Stimulated activated memory B cell treated with anti-CD40 and anti-IgM and Interleukin-4, amounts not matched to agents 10 μg/mL and 1 μg/mL and 100 μg/mL, for 72 hours (primary cell): ENCODE measurements around the gene BCKDHA.

Experiments used
- ATAC-seq: fragments of 150-1000 bp; cut with Tn5 transposase; 2 replicates; pipeline ENCODE4 v1.10.0; 2021
- H3K27ac Mint-ChIP-seq: one replicate; pipeline ENCODE4 v1.8.0; 2022; ENCODE audit warnings: mild to moderate bottlenecking, mixed read lengths
- H3K27me3 Mint-ChIP-seq: one replicate; pipeline ENCODE4 v1.8.0; 2022; ENCODE audit warnings: mixed read lengths
- H3K36me3 Mint-ChIP-seq: one replicate; pipeline ENCODE4 v1.8.0; 2022; ENCODE audit warnings: mixed read lengths
- H3K4me1 Mint-ChIP-seq: one replicate; pipeline ENCODE4 v1.8.0; 2022; ENCODE audit warnings: mixed read lengths
- H3K4me3 Mint-ChIP-seq: one replicate; pipeline ENCODE4 v1.8.0; 2022; ENCODE audit warnings: mild to moderate bottlenecking, moderate library complexity, mixed read lengths
- H3K9me3 Mint-ChIP-seq: one replicate; pipeline ENCODE4 v1.8.0; 2022; ENCODE audit warnings: mixed read lengths

BCKDHA gene

GRCh38 chr19:41437944-41438574 is 40.4 kb downstream of the BCKDHA start:
- Mint-ChIP-seq H3K4me1 (peaks cover 1% of the 10 kb centered on the region), H3K4me3 (peak overlapping the region; percentile 15), H3K27me3 (no peaks in the 10 kb centered on the region), H3K9me3 (no peaks in the 10 kb centered on the region), H3K27ac (no peak overlapping the region), H3K36me3 (peaks cover 21% of the 10 kb centered on the region)
- no peak for ATAC-seq

GRCh38 chr19:41439441-41440222 is 42.0 kb downstream of the BCKDHA start, which contains the start of gene DMAC2:
Gene DMAC2 (minus strand): TSS chr19:41439912. CDS start chr19:41439899, 13 bp downstream.
- Mint-ChIP-seq H3K9me3 (no peaks in the 10 kb centered on the region), H3K27me3 (no peaks in the 10 kb centered on the region), H3K4me3 (no peak within 1 kb of the TSS), H3K4me1 (peaks cover 15% of the 10 kb centered on the region), H3K27ac (no peak within 1 kb of the TSS), H3K36me3 (peaks cover 16% of the 10 kb centered on the region)
- peak; percentile 98 for ATAC-seq

GRCh38 chr19:41441321-41441945 is 43.8 kb downstream of the BCKDHA start:
- Mint-ChIP-seq H3K27ac (no peak overlapping the region), H3K36me3 (peaks cover 11% of the 10 kb centered on the region), H3K4me3 (no peak overlapping the region), H3K4me1 (peaks cover 15% of the 10 kb centered on the region), H3K27me3 (no peaks in the 10 kb centered on the region), H3K9me3 (no peaks in the 10 kb centered on the region)
- no peak for ATAC-seq

- Mint-ChIP-seq H3K4me3 (no peak within 1 kb of the TSS), H3K27me3 (no peaks in the 10 kb centered on the region), H3K4me1 (peaks cover 15% of the 10 kb centered on the region), H3K27ac (peak within 1 kb of the TSS; percentile 1), H3K9me3 (no peaks in the 10 kb centered on the region), H3K36me3 (peaks cover 2% of the 10 kb centered on the region)
- no peak for ATAC-seq
Measured at GRCh38 chr19:41442473-41443355, 45.1 kb downstream of the BCKDHA start, which contains the start of gene ERICH4. Gene ERICH4 (plus strand): TSS chr19:41443156. CDS start chr19:41443170, 14 bp downstream.

GRCh38 chr19:41443813-41444455 is 46.3 kb downstream of the BCKDHA start:
- no peak for ATAC-seq
- Mint-ChIP-seq H3K4me3 (no peak overlapping the region), H3K4me1 (peaks cover 15% of the 10 kb centered on the region), H3K27me3 (no peaks in the 10 kb centered on the region), H3K36me3 (no peaks in the 10 kb centered on the region), H3K9me3 (no peaks in the 10 kb centered on the region), H3K27ac (peak overlapping the region; percentile 1)

- Mint-ChIP-seq H3K27me3 (no peaks in the 10 kb centered on the region), H3K4me1 (peaks cover 28% of the 10 kb centered on the region), H3K4me3 (no peak overlapping the region), H3K27ac (no peak overlapping the region), H3K9me3 (no peaks in the 10 kb centered on the region), H3K36me3 (no peaks in the 10 kb centered on the region)
- no peak for ATAC-seq
Measured at GRCh38 chr19:41445575-41445974, 48.0 kb downstream of the BCKDHA start.

GRCh38 chr19:41447732-41448332 is 50.2 kb downstream of the BCKDHA start:
- H3K27ac Mint-ChIP-seq: no peak overlapping the region
- H3K27me3 Mint-ChIP-seq: no peaks in the 10 kb centered on the region
- H3K36me3 Mint-ChIP-seq: no peaks in the 10 kb centered on the region
- peaks cover 33% of the 10 kb centered on the region for H3K4me1 Mint-ChIP-seq
- no peaks in the 10 kb centered on the region for H3K9me3 Mint-ChIP-seq
- ATAC-seq: no peak
- H3K4me3 Mint-ChIP-seq: no peak overlapping the region

- H3K4me1 Mint-ChIP-seq: peaks cover 34% of the 10 kb centered on the region
- H3K9me3 Mint-ChIP-seq: no peaks in the 10 kb centered on the region
- no peaks in the 10 kb centered on the region for H3K36me3 Mint-ChIP-seq
- peak overlapping the region; percentile 84 for H3K4me3 Mint-ChIP-seq
- peak; percentile 92 for ATAC-seq
- H3K27me3 Mint-ChIP-seq: no peaks in the 10 kb centered on the region
- peak overlapping the region; percentile 90 for H3K27ac Mint-ChIP-seq
Measured at GRCh38 chr19:41449079-41449864, 51.7 kb downstream of the BCKDHA start.

GRCh38 chr19:41449865-41450178 is 52.2 kb downstream of the BCKDHA start:
- Mint-ChIP-seq H3K4me1 (peaks cover 37% of the 10 kb centered on the region), H3K9me3 (no peaks in the 10 kb centered on the region), H3K27ac (peak overlapping the region; percentile 90), H3K4me3 (peak overlapping the region; percentile 84), H3K36me3 (no peaks in the 10 kb centered on the region), H3K27me3 (no peaks in the 10 kb centered on the region)
- no peak for ATAC-seq

- Mint-ChIP-seq H3K4me3 (no peak overlapping the region), H3K9me3 (no peaks in the 10 kb centered on the region), H3K4me1 (peaks cover 55% of the 10 kb centered on the region), H3K36me3 (no peaks in the 10 kb centered on the region), H3K27ac (peak overlapping the region; percentile 82), H3K27me3 (no peaks in the 10 kb centered on the region)
- no peak for ATAC-seq
Measured at GRCh38 chr19:41452584-41453275, 55.1 kb downstream of the BCKDHA start.

- peaks cover 46% of the 10 kb centered on the region for H3K4me1 Mint-ChIP-seq
- no peaks in the 10 kb centered on the region for H3K36me3 Mint-ChIP-seq
- no peak overlapping the region for H3K27ac Mint-ChIP-seq
- ATAC-seq: no peak
- H3K27me3 Mint-ChIP-seq: no peaks in the 10 kb centered on the region
- H3K4me3 Mint-ChIP-seq: no peak overlapping the region
- H3K9me3 Mint-ChIP-seq: no peaks in the 10 kb centered on the region
Measured at GRCh38 chr19:41455936-41456335, 58.3 kb downstream of the BCKDHA start.

GRCh38 chr19:41456342-41456918 is 58.8 kb downstream of the BCKDHA start:
- H3K27me3 Mint-ChIP-seq: no peaks in the 10 kb centered on the region
- no peaks in the 10 kb centered on the region for H3K36me3 Mint-ChIP-seq
- ATAC-seq: no peak
- H3K9me3 Mint-ChIP-seq: no peaks in the 10 kb centered on the region
- peak overlapping the region; percentile 5 for H3K27ac Mint-ChIP-seq
- H3K4me1 Mint-ChIP-seq: peaks cover 46% of the 10 kb centered on the region
- H3K4me3 Mint-ChIP-seq: no peak overlapping the region

- Mint-ChIP-seq H3K27ac (peak overlapping the region; percentile 5), H3K4me3 (no peak overlapping the region), H3K4me1 (peaks cover 50% of the 10 kb centered on the region), H3K36me3 (no peaks in the 10 kb centered on the region), H3K9me3 (no peaks in the 10 kb centered on the region), H3K27me3 (no peaks in the 10 kb centered on the region)
- ATAC-seq: peak; percentile 81
Measured at GRCh38 chr19:41457241-41457640, 59.6 kb downstream of the BCKDHA start.
